HCT116 (cell line): Measurements from ENCODE around the gene PIGN. TPM values are rescaled to one million over a fixed set of nuclear protein-coding genes. Genes with fewer than 3 reads are reported as not detected.

Source experiments
- ATAC-seq: fragments of 200-7000 bp; cut with Tn5 transposase; 2 replicates; pipeline ENCODE4 v1.9.1; 2020; ENCODE audit warnings: mild to moderate bottlenecking, moderate library complexity
- BruUV-seq: library from RNA; stranded (reverse); fragments of 400-500 nt; replicated peaks from 2 replicates; lab custom pipeline; 2021; lab: Mats Ljungman, UMichigan
- CTCF ChIA-PET: fragments of 300-600 bp; sonication (Branson Sonifier 250); formaldehyde crosslinking; loops from one replicate; lab custom pipeline; 2021; ENCODE audit warnings: antibody characterized with exemption; lab: Charles Lee
- POLR2A ChIA-PET: fragments of 300-600, 350-600 bp; sonication (Branson Sonifier 250); formaldehyde crosslinking; loops from one replicate; lab custom pipeline; 2021; ENCODE audit warnings: antibody characterized with exemption; lab: Charles Lee
- RAD21 ChIA-PET, 2 experiments: fragments of 300-600 bp; sonication (Branson Sonifier 250); formaldehyde crosslinking; loops; one replicate each; lab custom pipeline; 2023; ENCODE audit warnings: low total read pairs in 2 of 2; ENCODE audit not compliant: uncharacterized antibody in 2 of 2, unreplicated experiment in 2 of 2, low non-redundant PET in 1 of 2; lab: Charles Lee
- DNase-seq: peaks from one replicate; pipeline ENCODE4 v3.0.0-alpha.2; 2010; ENCODE audit warnings: low read depth, low spot score
- H2AFZ ChIP-seq: fragments of 200-600 bp; shearing (Covaris generic), sonication (generic); 2 replicates; pipeline ENCODE4 v1.6.1; 2017; ENCODE audit warnings: low read depth, mixed run types, mixed read lengths, antibody characterized with exemption, low read length; ENCODE audit not compliant: poor library complexity, severe bottlenecking
- H3K27ac ChIP-seq: 2 replicates; pipeline ENCODE4 v1.5.1; 2012; ENCODE audit warnings: low read depth, low read length
- H3K27me3 ChIP-seq: fragments of 200-600 bp; sonication (generic); 2 replicates; pipeline ENCODE4 v1.6.1; 2016; ENCODE audit warnings: mixed run types, low read length, mixed read lengths; ENCODE audit not compliant: insufficient read depth
- H3K36me3 ChIP-seq, 2 experiments: fragments of 200-500 bp in 1 of 2; fragments of 200-600 bp in 1 of 2; sonication (Bioruptor generic) in 1 of 2; sonication (generic) in 1 of 2; 2 replicates each; pipeline versions ENCODE4 v1.5.1 to v1.6.1; 2014 to 2016; ENCODE audit warnings: low read length in 2 of 2, inconsistent platforms in 1 of 2, mixed read lengths in 1 of 2, mixed run types in 1 of 2; ENCODE audit not compliant: insufficient read depth in 2 of 2, control insufficient read depth in 1 of 2
- H3K4me1 ChIP-seq, 2 experiments: fragments of 200-600 bp in 1 of 2; sonication (generic) in 1 of 2; 2 replicates each; pipeline versions ENCODE4 v1.5.1 to v1.6.1; 2012 to 2017; ENCODE audit warnings: low read length in 2 of 2, inconsistent platforms in 1 of 2, mild to moderate bottlenecking in 1 of 2, mixed read lengths in 1 of 2, mixed run types in 1 of 2, moderate library complexity in 1 of 2; ENCODE audit not compliant: insufficient read depth in 2 of 2, control insufficient read depth in 1 of 2
- H3K4me2 ChIP-seq: fragments of 200-600 bp; sonication (generic); 2 replicates; pipeline ENCODE4 v1.6.1; 2017; ENCODE audit warnings: mixed run types, low read length, mixed read lengths
- H3K4me3 ChIP-seq, 2 experiments: fragments of 200-600 bp in 1 of 2; sonication (generic) in 1 of 2; replicated peaks in 1 of 2; 2 replicates each; pipeline ENCODE4 v1.5.1; 2011 to 2016; ENCODE audit warnings: low read length in 2 of 2, control low read depth in 1 of 2, low read depth in 1 of 2, mild to moderate bottlenecking in 1 of 2, mixed read lengths in 1 of 2, mixed run types in 1 of 2
- H3K79me2 ChIP-seq: fragments of 200-600 bp; sonication (generic); 2 replicates; pipeline ENCODE4 v1.6.1; 2017; ENCODE audit warnings: mild to moderate bottlenecking, mixed run types, low read length, moderate library complexity, mixed read lengths; ENCODE audit not compliant: insufficient read depth
- H3K9ac ChIP-seq: fragments of 200-600 bp; sonication (generic); 2 replicates; pipeline ENCODE4 v1.6.1; 2016; ENCODE audit warnings: low read length, mixed read lengths
- H3K9me2 ChIP-seq: fragments of 200-600 bp; sonication (generic), shearing (Covaris generic); 2 replicates; pipeline ENCODE4 v1.6.1; 2017; ENCODE audit warnings: mixed run types, mild to moderate bottlenecking, moderate library complexity; ENCODE audit not compliant: insufficient read depth
- H3K9me3 ChIP-seq, 2 experiments: fragments of 200-500 bp in 1 of 2; fragments of 200-600 bp in 1 of 2; sonication (Bioruptor generic) in 1 of 2; sonication (generic) in 1 of 2; 2 replicates each; pipeline ENCODE4 v1.6.1; 2014 to 2017; ENCODE audit warnings: low read length in 2 of 2, mixed read lengths in 2 of 2, inconsistent platforms in 1 of 2, low read depth in 1 of 2, mild to moderate bottlenecking in 1 of 2, mixed run types in 1 of 2, moderate library complexity in 1 of 2; ENCODE audit not compliant: control insufficient read depth in 1 of 2, insufficient read depth in 1 of 2
- H4K20me1 ChIP-seq: fragments of 200-600 bp; sonication (generic), shearing (Covaris generic); 2 replicates; pipeline ENCODE4 v1.6.1; 2017; ENCODE audit warnings: mixed run types, mild to moderate bottlenecking, moderate library complexity; ENCODE audit not compliant: insufficient read depth
- ATF3 ChIP-seq: IDR thresholded peaks from 2 replicates; pipeline ENCODE4 v1.6.1; 2012
- CBX3 ChIP-seq: IDR thresholded peaks from 2 replicates; pipeline ENCODE4 v1.6.1; 2012; ENCODE audit warnings: low read depth
- CEBPB ChIP-seq: IDR thresholded peaks from 2 replicates; pipeline ENCODE4 v1.6.1; 2012; ENCODE audit warnings: low read depth
- CTCF ChIP-seq, 3 experiments: fragments of 200-600 bp in 1 of 3; sonication (generic) in 1 of 3; IDR thresholded peaks in 2 of 3; conservative IDR thresholded peaks in 1 of 3; 2 replicates each; pipeline ENCODE4 v1.5.1; 2012 to 2017; ENCODE audit warnings: low read depth in 2 of 3, low read length in 2 of 3, antibody characterized with exemption in 1 of 3, borderline replicate concordance in 1 of 3, control low read depth in 1 of 3, mild to moderate bottlenecking in 1 of 3, mixed read lengths in 1 of 3, mixed run types in 1 of 3, moderate library complexity in 1 of 3; ENCODE audit not compliant: insufficient read depth in 1 of 3
- EGR1 ChIP-seq: IDR thresholded peaks from 2 replicates; pipeline ENCODE4 v1.6.1; 2012; ENCODE audit warnings: low read depth
- ELF1 ChIP-seq: IDR thresholded peaks from 2 replicates; pipeline ENCODE4 v1.6.1; 2012; ENCODE audit warnings: low read depth, borderline replicate concordance
- EZH2phosphoT487 ChIP-seq: fragments of 200-600 bp; IDR thresholded peaks from 2 replicates; pipeline ENCODE4 v1.6.1; 2018; ENCODE audit warnings: antibody characterized with exemption, borderline replicate concordance
- FOSL1 ChIP-seq: IDR thresholded peaks from 2 replicates; pipeline ENCODE4 v1.6.1; 2012; ENCODE audit warnings: low read depth
- MAX ChIP-seq: IDR thresholded peaks from 2 replicates; pipeline ENCODE4 v1.6.1; 2012
- POLR2A ChIP-seq: IDR thresholded peaks from 2 replicates; pipeline ENCODE4 v1.7.0; 2011; ENCODE audit warnings: borderline replicate concordance; ENCODE audit not compliant: insufficient read depth, insufficient read length; ENCODE audit errors: extremely low read depth
- POLR2AphosphoS5 ChIP-seq: IDR thresholded peaks from 2 replicates; pipeline ENCODE4 v1.6.1; 2011; ENCODE audit warnings: mild to moderate bottlenecking, low read depth, low read length, moderate library complexity
- RAD21 ChIP-seq: IDR thresholded peaks from 2 replicates; pipeline ENCODE4 v1.6.1; 2012; ENCODE audit warnings: low read depth, mild to moderate bottlenecking
- SIN3A ChIP-seq: IDR thresholded peaks from 2 replicates; pipeline ENCODE4 v1.6.1; 2012; ENCODE audit warnings: low read depth
- SP1 ChIP-seq: IDR thresholded peaks from 2 replicates; pipeline ENCODE4 v1.6.1; 2012; ENCODE audit warnings: low read depth
- SRF ChIP-seq: IDR thresholded peaks from 2 replicates; pipeline ENCODE4 v1.6.1; 2012; ENCODE audit warnings: low read depth
- TCF7L2 ChIP-seq: IDR thresholded peaks from 2 replicates; pipeline ENCODE4 v1.7.0; 2011; ENCODE audit warnings: borderline replicate concordance, inconsistent platforms; ENCODE audit not compliant: insufficient read depth, insufficient read length; ENCODE audit errors: extremely low read depth
- ZBTB33 ChIP-seq: IDR thresholded peaks from 2 replicates; pipeline ENCODE4 v1.6.1; 2011; ENCODE audit warnings: mild to moderate bottlenecking, low read length, moderate library complexity; ENCODE audit not compliant: insufficient replicate concordance; ENCODE audit errors: extremely low read depth
- ZFX ChIP-seq: fragments of 450-650 bp; IDR thresholded peaks from 2 replicates; pipeline ENCODE4 v1.6.1; 2017
- intact Hi-C: fragments of 100-400 bp; cut with micrococcal nuclease; formaldehyde crosslinking; loops from 2 replicates; pipeline ENCODE4 v1.10.0; 2022
- total RNA-seq: library from RNA; stranded (reverse); gene quantifications from one replicate; pipeline ENCODE4 v1.2.1, GENCODE V29; 2021; ENCODE audit not compliant: unreplicated experiment

Gene PIGN
- total RNA-seq, 1 experiment from 2014 or later, result 12.2 TPM

GRCh38 chr18:62027914-62028520, 158.8 kb downstream of the PIGN start:
- H3K36me3 ChIP-seq, result no peaks in the 10 kb centered on the region
- no peaks in the 10 kb centered on the region for H3K9me2 ChIP-seq
- peaks cover 0 to 3% of the 10 kb centered on the region in 2 experiments; a peak in 1 of 4 replicates for H3K4me1 ChIP-seq
- no peak overlapping the region for H3K9ac ChIP-seq
- H3K79me2 ChIP-seq, result no peaks in the 10 kb centered on the region
- POLR2A ChIA-PET, result no interaction called here
- H3K4me2 ChIP-seq, result no peak overlapping the region
- no peaks in the 10 kb centered on the region for H3K27me3 ChIP-seq
- no peak overlapping the region for H2AFZ ChIP-seq
- no peaks in the 10 kb centered on the region for H3K9me3 ChIP-seq
- CTCF ChIA-PET, result no interaction called here
- intact Hi-C loops, result no loop called here
- no peak overlapping the region for H3K27ac ChIP-seq
- RAD21 ChIA-PET, result no interaction called here
- ATAC-seq (no peak), DNase-seq (no peak)
- H3K4me3 ChIP-seq, result no peak overlapping the region
- TF ChIP-seq ZFX (no peak), ELF1 (no peak), RAD21 (no peak), ZBTB33 (no peak)
- H4K20me1 ChIP-seq, result no peaks in the 10 kb centered on the region
- no TSS peak for BruUV-seq

GRCh38 chr18:62026586-62026985, 160.3 kb downstream of the PIGN start:
- POLR2A ChIA-PET, result no interaction called here
- TF ChIP-seq TCF7L2 (no peak), CTCF (IDR thresholded peaks at IDR 0.05 in 2 of 3, conservative IDR thresholded peaks at IDR 0.05 in 1 of 3; ENCODE audit: borderline replicate concordance in 1 of 3, insufficient read depth in 1 of 3, low read depth in 2 of 3, low read length in 2 of 3) (no peak), EGR1 (no peak), SIN3A (no peak), FOSL1 (no peak), SP1 (no peak), ZFX (no peak), ATF3 (no peak), RAD21 (no peak), ELF1 (no peak), POLR2A (no peak), EZH2phosphoT487 (no peak), POLR2AphosphoS5 (no peak), CEBPB (no peak), SRF (no peak), CBX3 (no peak), MAX (no peak)

More at GRCh38 chr18:62026586-62026985, 160.3 kb downstream of the PIGN start:
- no TSS peak for BruUV-seq
- Histone ChIP-seq H3K9me3 (no peaks in the 10 kb centered on the region), H3K4me1 (peaks cover 0 to 3% of the 10 kb centered on the region in 2 experiments; a peak in 1 of 4 replicates), H3K27me3 (no peaks in the 10 kb centered on the region), H3K4me2 (no peak overlapping the region), H3K4me3 (no peak overlapping the region), H3K79me2 (no peaks in the 10 kb centered on the region), H3K9ac (no peak overlapping the region), H3K36me3 (no peaks in the 10 kb centered on the region), H4K20me1 (no peaks in the 10 kb centered on the region), H2AFZ (no peak overlapping the region), H3K27ac (no peak overlapping the region), H3K9me2 (no peaks in the 10 kb centered on the region)
- DNase-seq (no peak), ATAC-seq (no peak)
- intact Hi-C loops, result no loop called here
- ChIA-PET CTCF (no interaction called here), RAD21 (no interaction called here)
